Measurements from ENCODE around the gene AGT. TPM values are rescaled to one million over a fixed set of nuclear protein-coding genes. Genes with fewer than 3 reads are reported as not detected.
"Not testable (repeated sequence)": the region's sequence is repeated elsewhere in the genome, so short reads cannot be mapped to it uniquely, and the experiment has no call there.

Gene AGT
- total RNA-seq, 1 donor = 1.1 TPM

- TF ChIP-seq, protein P1, sequence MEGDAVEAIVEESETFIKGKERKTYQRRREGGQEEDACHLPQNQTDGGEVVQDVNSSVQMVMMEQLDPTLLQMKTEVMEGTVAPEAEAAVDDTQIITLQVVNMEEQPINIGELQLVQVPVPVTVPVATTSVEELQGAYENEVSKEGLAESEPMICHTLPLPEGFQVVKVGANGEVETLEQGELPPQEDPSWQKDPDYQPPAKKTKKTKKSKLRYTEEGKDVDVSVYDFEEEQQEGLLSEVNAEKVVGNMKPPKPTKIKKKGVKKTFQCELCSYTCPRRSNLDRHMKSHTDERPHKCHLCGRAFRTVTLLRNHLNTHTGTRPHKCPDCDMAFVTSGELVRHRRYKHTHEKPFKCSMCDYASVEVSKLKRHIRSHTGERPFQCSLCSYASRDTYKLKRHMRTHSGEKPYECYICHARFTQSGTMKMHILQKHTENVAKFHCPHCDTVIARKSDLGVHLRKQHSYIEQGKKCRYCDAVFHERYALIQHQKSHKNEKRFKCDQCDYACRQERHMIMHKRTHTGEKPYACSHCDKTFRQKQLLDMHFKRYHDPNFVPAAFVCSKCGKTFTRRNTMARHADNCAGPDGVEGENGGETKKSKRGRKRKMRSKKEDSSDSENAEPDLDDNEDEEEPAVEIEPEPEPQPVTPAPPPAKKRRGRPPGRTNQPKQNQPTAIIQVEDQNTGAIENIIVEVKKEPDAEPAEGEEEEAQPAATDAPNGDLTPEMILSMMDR (IDR thresholded peaks at IDR 0.05; ENCODE audit: insufficient read depth, low read length) = no peak
- DNase-seq (ENCODE audit: low read depth) = no peak
Observed at GRCh38 chr1:230730977-230731376, 17.1 kb upstream of the AGT start.

DNA sequence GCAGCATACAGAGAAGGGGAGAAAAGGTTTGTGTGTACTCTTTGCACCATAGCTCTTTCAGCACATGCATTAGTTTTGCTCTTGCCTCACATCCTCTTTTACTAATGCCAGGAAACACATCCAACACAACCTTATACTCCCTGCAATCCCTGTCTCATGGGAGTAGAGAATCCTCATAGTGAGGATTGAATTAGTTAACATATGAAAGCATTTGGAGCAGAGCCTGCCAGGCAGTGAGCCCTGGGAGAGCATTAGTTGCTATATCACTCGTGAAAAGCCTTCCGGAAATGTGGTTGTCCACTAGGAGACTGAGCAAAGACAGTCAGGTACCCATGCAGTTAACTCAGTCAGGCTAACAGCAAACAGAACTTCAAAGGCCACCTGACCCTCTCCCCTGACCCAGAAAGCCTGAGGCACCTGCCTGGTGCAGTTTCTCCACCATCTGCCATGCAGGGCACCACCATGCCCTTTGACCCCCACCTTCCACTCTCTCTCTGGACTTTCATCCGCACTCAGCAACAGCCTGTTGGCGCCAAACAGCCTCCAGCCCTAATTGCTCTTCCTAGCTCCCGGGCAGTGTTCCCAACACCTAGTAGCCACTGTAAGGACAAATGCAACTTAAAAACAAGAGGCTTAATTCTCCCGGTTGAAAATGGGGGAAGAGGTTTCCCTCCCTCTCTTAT lies 14.9 kb upstream of the AGT start:
- H3K4me3 ChIP-seq (ENCODE audit: low read depth, low read length) = no peak overlapping the region
- DNase-seq (ENCODE audit: low read depth) = no peak
- TF ChIP-seq, protein P1 (IDR thresholded peaks at IDR 0.05; ENCODE audit: insufficient read depth, low read length) = no peak

More at GRCh38 chr1:230730977-230731376, 17.1 kb upstream of the AGT start:
- H3K4me3 ChIP-seq (ENCODE audit: low read depth, low read length) = no peak overlapping the region

DNA sequence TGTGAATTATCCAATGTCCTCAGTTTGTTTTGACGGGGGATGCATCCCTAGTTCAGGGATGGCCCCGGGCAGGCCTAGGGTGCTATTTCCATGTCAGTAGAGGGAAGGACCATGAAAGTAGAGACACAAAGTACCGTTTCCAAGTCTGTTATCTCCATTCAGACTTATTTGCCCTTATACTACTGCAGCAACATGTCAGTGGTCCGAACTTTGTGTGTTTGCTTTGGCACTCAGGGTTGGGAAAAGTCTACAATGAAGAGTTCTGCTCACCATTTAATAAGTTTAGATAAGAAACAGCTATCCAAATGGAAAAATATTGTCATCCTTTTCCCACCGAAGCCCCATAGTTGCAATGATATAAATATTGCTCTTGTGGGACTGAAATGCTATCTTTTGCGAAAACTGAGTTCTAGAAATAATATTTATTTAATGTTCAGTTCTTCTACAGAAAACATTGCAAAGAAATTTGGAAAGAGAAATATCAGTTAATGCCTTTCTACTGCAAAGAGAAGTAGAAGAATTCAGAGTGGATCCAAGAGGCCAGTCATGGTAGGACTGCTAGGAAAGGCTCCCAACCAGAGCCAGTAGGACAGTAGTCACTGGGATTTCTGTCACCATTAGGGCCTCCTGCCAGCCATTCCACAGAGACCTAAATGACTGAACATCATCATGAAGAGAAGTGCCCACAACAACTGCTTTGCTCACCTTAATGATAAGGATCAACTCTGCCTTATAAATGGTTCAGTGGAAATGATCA lies 11.5 kb upstream of the AGT start:
- no peak for DNase-seq (ENCODE audit: low read depth)
- H3K4me3 ChIP-seq (ENCODE audit: low read depth, low read length) = no peak overlapping the region
- TF ChIP-seq, protein P1 (IDR thresholded peaks at IDR 0.05; ENCODE audit: insufficient read depth, low read length) = no peak

DNA sequence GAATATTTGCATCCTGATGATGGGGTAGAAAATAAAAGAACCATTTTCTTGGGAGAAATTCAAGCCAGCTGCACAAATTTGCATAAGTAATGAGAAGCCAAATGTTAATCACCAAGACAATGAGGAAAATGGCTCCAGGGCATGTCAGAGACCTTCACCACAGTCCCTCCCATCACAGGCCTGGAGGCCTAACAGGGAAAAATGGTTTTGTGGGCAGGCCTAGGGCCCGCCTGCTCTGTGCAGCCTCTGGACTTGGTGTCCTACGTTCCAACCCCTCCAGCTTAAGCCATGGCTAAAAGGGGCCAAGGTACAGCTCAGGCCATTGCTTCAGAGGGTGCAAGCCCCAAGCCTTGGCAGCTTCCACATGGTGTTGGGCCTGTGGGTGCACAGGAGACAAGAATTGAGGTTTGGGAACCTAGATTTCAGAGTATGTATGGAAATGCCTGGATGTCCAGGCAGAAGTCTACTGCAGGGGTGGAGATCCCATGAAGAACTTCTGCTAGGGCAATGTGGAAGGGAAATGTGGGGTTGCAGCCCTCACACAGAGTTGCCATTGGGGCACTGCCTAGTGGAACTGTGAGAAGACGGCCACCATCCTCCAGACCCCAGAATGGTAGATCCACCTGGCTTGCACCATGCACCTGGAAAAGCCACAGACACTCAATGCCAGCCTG lies 8.1 kb upstream of the AGT start:
- not testable (repeated sequence) for DNase-seq (ENCODE audit: low read depth)

DNA sequence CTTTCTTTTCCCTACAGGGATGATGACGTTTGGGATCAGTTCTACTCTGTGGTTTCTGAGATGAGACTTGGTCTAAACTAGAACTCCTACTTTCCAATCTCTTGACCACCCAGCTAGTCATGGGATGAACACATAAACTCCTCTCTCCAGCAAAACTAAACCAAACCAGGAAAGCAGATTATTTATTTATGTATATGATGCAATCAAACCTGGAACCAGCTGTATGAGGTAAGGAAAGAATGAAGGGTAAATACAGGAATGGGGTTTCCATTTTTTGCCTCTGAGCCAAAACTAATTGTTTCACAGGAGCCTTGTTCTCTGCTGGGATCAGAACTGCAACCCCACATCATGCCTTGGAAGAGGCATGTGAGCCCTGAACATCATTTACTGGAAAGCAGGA lies 3.3 kb upstream of the AGT start:
- TF ChIP-seq, protein P1 (IDR thresholded peaks at IDR 0.05; ENCODE audit: insufficient read depth, low read length) = no peak
- peak; percentile 25 for DNase-seq (ENCODE audit: low read depth)
- no peak overlapping the region for H3K4me3 ChIP-seq (ENCODE audit: low read depth, low read length)

More for the DNA sequence above, 8.1 kb upstream of the AGT start:
- not testable (repeated sequence) for H3K4me3 ChIP-seq (ENCODE audit: low read depth, low read length)

DNA sequence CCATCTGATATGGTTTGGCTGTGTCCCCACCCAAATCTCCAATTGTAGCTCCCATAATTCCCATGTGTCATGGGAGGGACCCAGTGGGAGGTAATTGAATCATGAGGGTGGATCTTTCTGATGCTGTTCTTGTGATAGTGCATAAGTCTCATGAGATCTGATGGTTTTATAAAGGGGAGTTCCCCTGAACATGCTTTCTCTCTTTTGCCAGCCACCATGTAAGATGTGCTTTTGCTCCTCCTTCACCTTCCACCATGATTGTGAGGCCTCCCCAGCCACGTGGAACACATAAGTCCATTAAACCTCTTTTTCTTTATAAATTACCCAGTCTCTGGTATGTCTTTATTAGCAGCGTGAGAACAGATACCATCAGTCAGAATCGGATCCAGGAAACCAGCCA lies 2.5 kb upstream of the AGT start:
- not testable (repeated sequence) for H3K4me3 ChIP-seq (ENCODE audit: low read depth, low read length); DNase-seq (ENCODE audit: low read depth)

GRCh38 chr1:230715510-230715909 lies 1.6 kb upstream of the AGT start:
- no peak overlapping the region for H3K4me3 ChIP-seq (ENCODE audit: low read depth, low read length)
- TF ChIP-seq, protein P1 (IDR thresholded peaks at IDR 0.05; ENCODE audit: insufficient read depth, low read length) = no peak
- no peak for DNase-seq (ENCODE audit: low read depth)

Measured in fibroblast of the aortic adventitia (primary cell).